HUES6 (cell line): ENCODE results near the gene SQOR.

Experiments used
- H3K27ac ChIP-seq: 2 replicates; pipeline ENCODE4 v1.7.0; 2013; ENCODE audit warnings: low read depth, mild to moderate bottlenecking, low read length, inconsistent platforms
- H3K27me3 ChIP-seq: 2 replicates; pipeline ENCODE4 v1.6.1; 2013; ENCODE audit warnings: low read length; ENCODE audit not compliant: control insufficient read depth, insufficient read depth
- H3K36me3 ChIP-seq: 2 replicates; pipeline ENCODE4 v1.6.1; 2013; ENCODE audit warnings: low read length; ENCODE audit not compliant: control insufficient read depth, insufficient read depth
- H3K4me1 ChIP-seq: 2 replicates; pipeline ENCODE4 v1.6.1; 2013; ENCODE audit warnings: low read length; ENCODE audit not compliant: control insufficient read depth, insufficient read depth
- H3K4me3 ChIP-seq: 2 replicates; pipeline ENCODE4 v1.5.1; 2013; ENCODE audit warnings: low read depth, low read length
- H3K9ac ChIP-seq: one replicate; pipeline ENCODE4 v1.6.1; 2013; ENCODE audit warnings: mild to moderate bottlenecking, low read length
- H3K9me3 ChIP-seq: 2 replicates; pipeline ENCODE4 v1.6.1; 2013; ENCODE audit warnings: low read depth, low read length; ENCODE audit not compliant: control insufficient read depth, insufficient read depth

SQOR gene

GRCh38 chr15:45678459-45679178, 43.8 kb downstream of the SQOR start:
- H3K9me3 ChIP-seq, result no peaks in the 10 kb centered on the region
- no peak overlapping the region for H3K9ac ChIP-seq
- no peak overlapping the region for H3K27ac ChIP-seq
- no peaks in the 10 kb centered on the region for H3K4me1 ChIP-seq
- no peaks in the 10 kb centered on the region for H3K27me3 ChIP-seq
- no peak overlapping the region for H3K4me3 ChIP-seq
- no peaks in the 10 kb centered on the region for H3K36me3 ChIP-seq

GRCh38 chr15:45684533-45684932, 49.7 kb downstream of the SQOR start:
- Histone ChIP-seq H3K36me3 (no peaks in the 10 kb centered on the region), H3K4me1 (no peaks in the 10 kb centered on the region), H3K9me3 (no peaks in the 10 kb centered on the region), H3K27ac (no peak overlapping the region), H3K27me3 (no peaks in the 10 kb centered on the region), H3K9ac (no peak overlapping the region), H3K4me3 (no peak overlapping the region)

- no peak overlapping the region for H3K4me3 ChIP-seq
- H3K4me1 ChIP-seq, result no peaks in the 10 kb centered on the region
- no peaks in the 10 kb centered on the region for H3K36me3 ChIP-seq
- no peaks in the 10 kb centered on the region for H3K9me3 ChIP-seq
- no peak overlapping the region for H3K9ac ChIP-seq
- H3K27me3 ChIP-seq, result no peaks in the 10 kb centered on the region
- no peak overlapping the region for H3K27ac ChIP-seq
Measured at GRCh38 chr15:45689616-45690015, 54.8 kb downstream of the SQOR start.

DNA sequence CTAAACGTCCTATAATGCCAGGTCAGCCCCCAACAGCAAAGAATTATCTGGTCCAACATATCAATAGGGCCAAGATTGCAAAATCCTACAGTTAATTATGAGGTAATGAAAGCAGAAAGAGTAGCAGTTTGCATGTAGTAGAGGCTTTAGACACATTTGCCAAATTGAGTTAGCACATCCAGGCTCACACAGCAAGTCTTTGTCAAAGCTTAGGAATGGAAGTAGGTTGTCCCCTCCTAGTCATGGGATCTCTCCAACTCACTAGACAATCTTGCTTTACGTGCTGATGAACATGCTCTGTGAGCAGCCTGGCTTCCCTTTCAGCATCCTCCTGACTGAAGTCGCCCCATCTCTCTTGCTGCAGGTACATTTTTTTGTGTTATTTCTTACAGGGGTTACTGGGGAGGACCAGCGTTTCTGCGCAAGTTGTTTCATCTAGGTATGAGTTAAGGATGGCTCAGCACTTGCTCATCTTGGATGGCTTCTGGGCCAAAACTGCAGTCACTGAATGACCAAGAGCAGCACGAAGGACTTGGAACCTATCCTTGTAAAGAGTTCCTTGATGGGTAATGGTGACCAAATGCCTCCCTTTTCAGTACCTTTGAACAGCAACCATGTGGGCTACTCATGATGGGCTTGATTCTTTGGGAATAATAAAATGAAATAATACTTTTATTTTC, 55.9 kb downstream of the SQOR start:
- no peaks in the 10 kb centered on the region for H3K4me1 ChIP-seq
- H3K27me3 ChIP-seq, result no peaks in the 10 kb centered on the region
- no peak overlapping the region for H3K9ac ChIP-seq
- H3K36me3 ChIP-seq, result no peaks in the 10 kb centered on the region
- H3K9me3 ChIP-seq, result no peaks in the 10 kb centered on the region
- H3K4me3 ChIP-seq, result no peak overlapping the region
- H3K27ac ChIP-seq, result no peak overlapping the region

DNA sequence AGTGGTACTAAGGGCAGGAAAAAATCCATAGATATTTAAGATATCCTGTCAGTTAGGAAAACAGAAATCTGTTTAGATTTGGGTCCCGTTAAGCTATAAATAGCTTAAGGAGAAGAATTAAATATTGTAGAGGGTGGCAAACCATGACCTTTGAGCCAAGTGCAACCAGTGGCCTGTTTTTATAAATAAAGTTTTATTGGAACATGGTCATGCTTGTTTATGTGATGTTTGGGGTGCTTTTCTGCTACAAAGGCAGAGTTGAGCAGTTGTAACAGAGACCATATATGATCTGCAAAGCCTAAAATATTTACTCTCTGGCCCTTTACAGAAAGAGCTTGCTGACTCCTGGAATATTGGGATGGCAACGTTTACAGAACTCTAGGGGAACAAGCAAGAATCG, 66.3 kb downstream of the SQOR start:
- Histone ChIP-seq H3K9me3 (peaks cover 16% of the 10 kb centered on the region), H3K27me3 (no peaks in the 10 kb centered on the region), H3K4me1 (peaks cover 4% of the 10 kb centered on the region), H3K36me3 (no peaks in the 10 kb centered on the region), H3K9ac (no peak overlapping the region), H3K4me3 (no peak overlapping the region), H3K27ac (no peak overlapping the region)

GRCh38 chr15:45702041-45702440, 67.2 kb downstream of the SQOR start:
- H3K4me3 ChIP-seq, result no peak overlapping the region
- H3K9ac ChIP-seq, result no peak overlapping the region
- peaks cover 14% of the 10 kb centered on the region for H3K9me3 ChIP-seq
- H3K4me1 ChIP-seq, result peaks cover 5% of the 10 kb centered on the region
- no peaks in the 10 kb centered on the region for H3K27me3 ChIP-seq
- no peaks in the 10 kb centered on the region for H3K36me3 ChIP-seq
- no peak overlapping the region for H3K27ac ChIP-seq

- Histone ChIP-seq H3K27ac (no peak overlapping the region), H3K4me3 (peak overlapping the region; percentile 60), H3K9ac (peak overlapping the region; percentile 51), H3K9me3 (0 out of 2 replicates have a peak, but pooled peaks cover 5% of the 10 kb centered on the region), H3K27me3 (no peaks in the 10 kb centered on the region), H3K4me1 (peaks cover 5% of the 10 kb centered on the region), H3K36me3 (no peaks in the 10 kb centered on the region)
Measured at GRCh38 chr15:45703670-45704328, 69.0 kb downstream of the SQOR start.

DNA sequence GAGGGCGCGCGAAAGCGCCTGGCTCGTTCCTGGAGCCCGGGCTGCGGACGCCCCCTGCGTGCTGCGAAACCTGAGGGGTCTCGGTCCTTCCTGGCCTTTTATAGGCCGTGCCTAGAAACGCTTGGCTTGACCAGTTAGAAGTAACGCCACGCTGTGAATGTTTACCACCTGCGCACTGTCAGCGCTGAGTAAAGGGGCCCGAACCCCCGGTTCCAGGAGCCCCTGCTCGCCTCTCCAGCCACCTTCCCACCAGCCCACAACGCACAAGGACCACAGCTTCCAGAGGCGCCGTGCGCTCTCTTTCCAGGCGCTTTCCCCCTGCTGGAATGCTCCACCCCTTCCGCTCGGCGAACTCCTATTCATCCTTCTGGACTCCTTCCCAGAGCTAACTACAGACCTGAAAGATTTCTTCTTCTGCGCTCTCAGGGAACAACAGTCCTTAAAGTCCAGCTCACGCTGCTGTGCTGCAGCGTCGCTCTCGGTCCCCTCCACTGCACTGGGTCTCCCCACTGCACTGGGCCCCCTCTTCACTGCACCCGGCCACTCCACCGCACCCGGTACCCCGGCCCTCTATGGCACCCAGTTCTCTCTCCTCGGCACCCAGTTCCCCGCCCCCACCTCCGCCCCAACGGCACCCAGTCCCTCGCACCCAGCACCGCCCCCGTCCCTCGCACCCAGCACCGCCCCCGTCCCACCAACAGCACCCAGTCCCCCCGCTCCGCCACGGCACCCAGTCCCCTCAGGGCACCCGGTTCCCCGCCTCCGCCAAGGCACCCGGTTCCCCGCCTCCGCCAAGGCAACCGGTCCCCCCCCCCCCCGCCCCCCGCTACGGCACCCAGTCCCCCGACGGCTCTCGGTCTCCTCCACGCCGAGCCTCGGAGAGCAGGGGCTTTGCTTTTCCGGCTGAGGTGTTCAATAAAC, 69.8 kb downstream of the SQOR start:
- H3K4me3 ChIP-seq, result peak overlapping the region; percentile 60
- H3K36me3 ChIP-seq, result no peaks in the 10 kb centered on the region
- no peak overlapping the region for H3K27ac ChIP-seq
- no peaks in the 10 kb centered on the region for H3K27me3 ChIP-seq
- peak overlapping the region; percentile 51 for H3K9ac ChIP-seq
- H3K4me1 ChIP-seq, result peaks cover 5% of the 10 kb centered on the region
- H3K9me3 ChIP-seq, result 0 out of 2 replicates have a peak, but pooled peaks cover under 1% of the 10 kb centered on the region

DNA sequence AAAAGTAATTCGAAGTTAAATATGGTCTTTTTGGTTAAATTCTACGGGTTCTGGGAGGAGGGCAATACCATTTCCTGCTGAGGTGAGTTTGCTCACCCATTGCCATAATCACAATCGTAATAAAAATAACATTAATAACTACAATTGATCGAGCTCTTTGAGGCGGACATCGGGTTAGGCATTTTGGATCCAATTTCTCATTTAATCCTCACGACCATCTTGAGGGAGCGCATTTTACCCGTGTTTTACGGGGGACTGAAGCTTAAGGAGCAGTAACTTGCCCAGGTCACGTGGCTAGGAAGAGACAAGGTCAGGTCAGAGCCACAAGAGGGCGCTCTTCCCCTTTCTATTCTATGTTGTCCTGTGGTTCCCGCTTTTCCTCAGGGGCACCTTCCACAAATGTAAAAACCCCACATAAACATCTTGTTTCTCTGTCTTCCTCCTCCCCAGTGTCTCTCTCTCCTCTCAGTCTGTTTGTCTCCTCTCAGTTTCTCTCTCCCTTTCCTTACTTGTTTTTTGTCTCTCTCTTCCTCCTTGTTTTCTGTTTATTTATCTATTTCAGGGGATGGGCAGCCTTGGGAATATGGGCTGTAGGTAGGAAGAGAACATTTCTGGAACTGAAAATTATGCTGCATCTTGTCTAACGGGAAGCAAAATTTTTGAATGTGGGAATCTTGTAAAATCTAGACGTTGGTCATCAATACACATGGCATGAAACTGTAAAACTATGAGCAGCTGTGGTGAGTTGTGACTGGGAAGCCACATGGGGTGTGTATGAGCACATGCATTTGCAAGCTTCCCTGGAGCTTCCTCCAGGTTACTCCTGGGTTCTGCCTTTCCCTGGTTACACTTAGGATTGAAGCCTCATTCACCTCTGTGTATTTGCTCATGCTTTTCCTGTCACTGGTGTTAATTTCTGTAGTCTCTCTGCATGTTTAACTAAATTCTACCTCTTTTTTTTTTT, 71.0 kb downstream of the SQOR start:
- Histone ChIP-seq H3K36me3 (no peaks in the 10 kb centered on the region), H3K4me1 (peaks cover 5% of the 10 kb centered on the region), H3K9me3 (no peaks in the 10 kb centered on the region), H3K4me3 (peak overlapping the region; percentile 60), H3K9ac (peak overlapping the region; percentile 20), H3K27me3 (no peaks in the 10 kb centered on the region), H3K27ac (no peak overlapping the region)

DNA sequence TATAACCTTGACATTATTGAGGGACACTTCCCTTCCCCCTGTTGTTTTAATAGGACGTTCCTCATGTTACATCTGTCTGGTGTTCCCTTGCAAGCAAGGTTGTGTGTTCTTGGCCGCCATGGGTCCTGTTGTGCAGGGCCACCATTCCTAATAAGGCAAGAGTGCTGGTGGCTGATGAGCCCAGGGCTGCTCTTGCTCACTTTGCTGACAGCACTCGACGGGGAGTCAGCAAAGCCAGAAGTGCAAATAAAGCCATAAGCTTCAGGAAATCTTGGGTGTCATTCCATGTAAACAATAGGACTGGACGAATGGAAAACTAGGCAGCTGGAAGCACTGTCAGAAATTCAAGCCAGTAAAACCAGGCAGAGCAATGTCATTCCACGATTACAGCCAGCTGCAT, 75.8 kb downstream of the SQOR start:
- Histone ChIP-seq H3K9ac (peak overlapping the region; percentile 29), H3K27me3 (no peaks in the 10 kb centered on the region)

More for the DNA sequence above, 75.8 kb downstream of the SQOR start:
- Histone ChIP-seq H3K9me3 (no peaks in the 10 kb centered on the region), H3K27ac (no peak overlapping the region), H3K4me1 (peaks cover 8% of the 10 kb centered on the region), H3K4me3 (no peak overlapping the region), H3K36me3 (no peaks in the 10 kb centered on the region)
